H9 (cell line): ENCODE data around the gene LAMB1. TPM values are rescaled to one million over a fixed set of nuclear protein-coding genes. Genes with fewer than 3 reads are reported as not detected.
"Not testable (repeated sequence)": the region's sequence is repeated elsewhere in the genome, so short reads cannot be mapped to it uniquely, and the experiment has no call there.

Experiments
- DNase-seq: peaks from one replicate; pipeline ENCODE4 v3.0.0-alpha.2; 2017
- H2AFZ ChIP-seq: one replicate; pipeline ENCODE4 v1.6.1; 2013; ENCODE audit warnings: mild to moderate bottlenecking, low read length, control low read depth, moderate library complexity
- H2AK5ac ChIP-seq: 2 replicates; pipeline ENCODE4 v1.6.1; 2013; ENCODE audit warnings: low read length, control low read depth, mixed read lengths; ENCODE audit not compliant: insufficient read length
- H2BK120ac ChIP-seq: one replicate; pipeline ENCODE4 v1.6.1; 2013; ENCODE audit warnings: low read depth, mild to moderate bottlenecking, low read length, control low read depth, inconsistent platforms; ENCODE audit not compliant: poor library complexity, severe bottlenecking
- H2BK12ac ChIP-seq: 2 replicates; pipeline ENCODE4 v1.6.1; 2013; ENCODE audit warnings: low read length, control low read depth, mixed read lengths, low read depth; ENCODE audit not compliant: insufficient read length
- H2BK15ac ChIP-seq: 2 replicates; pipeline ENCODE4 v1.6.1; 2013; ENCODE audit warnings: low read depth, low read length, control low read depth
- H2BK20ac ChIP-seq: one replicate; pipeline ENCODE4 v1.6.1; 2013; ENCODE audit warnings: low read depth, mild to moderate bottlenecking, low read length, control low read depth, inconsistent platforms; ENCODE audit not compliant: poor library complexity, severe bottlenecking
- H2BK5ac ChIP-seq: 2 replicates; pipeline ENCODE4 v1.6.1; 2013; ENCODE audit warnings: low read length, control low read depth, mixed read lengths; ENCODE audit not compliant: insufficient read length
- H3K14ac ChIP-seq: 2 replicates; pipeline ENCODE4 v1.6.1; 2013; ENCODE audit warnings: low read length, control low read depth; ENCODE audit not compliant: insufficient read depth
- H3K18ac ChIP-seq: 2 replicates; pipeline ENCODE4 v1.6.1; 2013; ENCODE audit warnings: low read depth, mild to moderate bottlenecking, mixed read lengths, low read length, control low read depth; ENCODE audit not compliant: insufficient read length
- H3K23ac ChIP-seq: 2 replicates; pipeline ENCODE4 v1.6.1; 2013; ENCODE audit warnings: low read length, control low read depth, mixed read lengths, low read depth; ENCODE audit not compliant: insufficient read length
- H3K23me2 ChIP-seq: 2 replicates; pipeline ENCODE4 v1.6.1; 2013; ENCODE audit warnings: low read depth, mild to moderate bottlenecking, mixed read lengths, low read length, control low read depth; ENCODE audit not compliant: insufficient read length, poor library complexity, severe bottlenecking
- H3K27ac ChIP-seq: 2 replicates; pipeline ENCODE4 v1.5.1; 2013; ENCODE audit warnings: low read length, control low read depth, mixed read lengths, low read depth; ENCODE audit not compliant: insufficient read length
- H3K27me3 ChIP-seq: 2 replicates; pipeline ENCODE4 v1.6.1; 2013; ENCODE audit warnings: low read length, control low read depth, inconsistent platforms; ENCODE audit not compliant: insufficient read depth
- H3K4ac ChIP-seq: 2 replicates; pipeline ENCODE4 v1.6.1; 2013; ENCODE audit warnings: low read depth, mild to moderate bottlenecking, control low read depth, inconsistent platforms, low read length, moderate library complexity
- H3K4me1 ChIP-seq: 2 replicates; pipeline ENCODE4 v1.6.1; 2013; ENCODE audit warnings: low read length, control low read depth, inconsistent platforms; ENCODE audit not compliant: insufficient read depth
- H3K4me2 ChIP-seq: 2 replicates; pipeline ENCODE4 v1.6.1; 2013; ENCODE audit warnings: low read length, control low read depth, mixed read lengths; ENCODE audit not compliant: insufficient read length, insufficient read depth
- H3K56ac ChIP-seq: 2 replicates; pipeline ENCODE4 v1.6.1; 2013; ENCODE audit warnings: low read depth, mild to moderate bottlenecking, mixed read lengths, low read length, control low read depth; ENCODE audit not compliant: insufficient read length
- H3K79me1 ChIP-seq: 2 replicates; pipeline ENCODE4 v1.6.1; 2013; ENCODE audit warnings: low read depth, mild to moderate bottlenecking, moderate library complexity, low read length, control low read depth, inconsistent platforms; ENCODE audit not compliant: insufficient read depth, poor library complexity, severe bottlenecking
- H3K79me2 ChIP-seq: 2 replicates; pipeline ENCODE4 v1.6.1; 2013; ENCODE audit warnings: low read length, control low read depth, inconsistent platforms; ENCODE audit not compliant: insufficient read depth
- H3K9ac ChIP-seq: 2 replicates; pipeline ENCODE4 v1.6.1; 2013; ENCODE audit warnings: low read length, control low read depth, mixed read lengths; ENCODE audit not compliant: insufficient read length; ENCODE audit errors: extremely low read depth
- H3K9me3 ChIP-seq: one replicate; pipeline ENCODE4 v1.6.1; 2013; ENCODE audit warnings: low read depth, low read length, inconsistent platforms; ENCODE audit not compliant: control insufficient read depth
- H3T11ph ChIP-seq: one replicate; pipeline ENCODE4 v1.6.1; 2013; ENCODE audit warnings: mild to moderate bottlenecking, low read length, control low read depth, inconsistent platforms
- H4K20me1 ChIP-seq: one replicate; pipeline ENCODE4 v1.6.1; 2013; ENCODE audit not compliant: control insufficient read depth, insufficient read length, insufficient read depth
- H4K5ac ChIP-seq: 2 replicates; pipeline ENCODE4 v1.6.1; 2013; ENCODE audit warnings: low read depth, mild to moderate bottlenecking, mixed read lengths, low read length, control low read depth; ENCODE audit not compliant: insufficient read length
- H4K8ac ChIP-seq: replicated peaks from 2 replicates; pipeline ENCODE4 v1.6.1; 2013; ENCODE audit warnings: low read length, control low read depth, mixed read lengths, low read depth; ENCODE audit not compliant: insufficient read length
- H4K91ac ChIP-seq: 2 replicates; pipeline ENCODE4 v1.6.1; 2013; ENCODE audit warnings: low read depth, mild to moderate bottlenecking, moderate library complexity, mixed read lengths, low read length, control low read depth; ENCODE audit not compliant: insufficient read length
- H3K27ac Mint-ChIP-seq, 3 experiments: 2 replicates in 2 of 3; 3 replicates in 1 of 3; pipeline ENCODE4 v1.8.0; 2020 to 2021; ENCODE audit warnings: mixed read lengths in 3 of 3, mild to moderate bottlenecking in 1 of 3, moderate library complexity in 1 of 3
- H3K27me3 Mint-ChIP-seq: 2 replicates; pipeline ENCODE4 v1.8.0; 2021; ENCODE audit warnings: low read depth, mild to moderate bottlenecking, moderate library complexity, mixed read lengths
- H3K36me3 Mint-ChIP-seq, 3 experiments: 2 replicates in 2 of 3; 3 replicates in 1 of 3; pipeline ENCODE4 v1.8.0; 2020 to 2021; ENCODE audit warnings: low read depth in 3 of 3, mixed read lengths in 3 of 3; ENCODE audit not compliant: insufficient read depth in 1 of 3
- H3K4me1 Mint-ChIP-seq, 2 experiments: 2 replicates each; pipeline ENCODE4 v1.8.0; 2020; ENCODE audit warnings: mixed read lengths in 2 of 2
- H3K4me3 Mint-ChIP-seq, 2 experiments: 2 replicates in 1 of 2; 3 replicates in 1 of 2; pipeline ENCODE4 v1.8.0; 2020 to 2021; ENCODE audit warnings: mild to moderate bottlenecking in 2 of 2, mixed read lengths in 2 of 2, moderate library complexity in 1 of 2
- H3K9me3 Mint-ChIP-seq, 2 experiments: 2 replicates in 1 of 2; 3 replicates in 1 of 2; pipeline ENCODE4 v1.8.0; 2020; ENCODE audit warnings: mild to moderate bottlenecking in 2 of 2, mixed read lengths in 2 of 2, moderate library complexity in 1 of 2
- WGBS: extraction: QIAGEN DNeasy Blood & Tissue Kit; methylation state at CpG from one replicate; pipeline ENCODE4 v1.1.7; 2013; ENCODE audit warnings: missing lambda C conversion rate, low lambda C conversion rate, mixed read lengths; ENCODE audit not compliant: insufficient read length; ENCODE audit errors: extremely low coverage; 5-methylcytosine and 5-hydroxymethylcytosine counted together
- total RNA-seq: library from RNA; stranded (reverse); gene quantifications from 2 replicates; pipeline ENCODE4 v1.2.1, GENCODE V29; 2021
- TF ChIP-seq, protein P1 (sequence below): fragments of 200-600 bp; sonication (generic); conservative IDR thresholded peaks from 3 replicates; pipeline ENCODE4 v1.8.0; 2021; ENCODE audit warnings: antibody characterized with exemption, mild to moderate bottlenecking

Gene LAMB1
- total RNA-seq, 1 experiment from 2014 or later = 75.8 TPM

DNA sequence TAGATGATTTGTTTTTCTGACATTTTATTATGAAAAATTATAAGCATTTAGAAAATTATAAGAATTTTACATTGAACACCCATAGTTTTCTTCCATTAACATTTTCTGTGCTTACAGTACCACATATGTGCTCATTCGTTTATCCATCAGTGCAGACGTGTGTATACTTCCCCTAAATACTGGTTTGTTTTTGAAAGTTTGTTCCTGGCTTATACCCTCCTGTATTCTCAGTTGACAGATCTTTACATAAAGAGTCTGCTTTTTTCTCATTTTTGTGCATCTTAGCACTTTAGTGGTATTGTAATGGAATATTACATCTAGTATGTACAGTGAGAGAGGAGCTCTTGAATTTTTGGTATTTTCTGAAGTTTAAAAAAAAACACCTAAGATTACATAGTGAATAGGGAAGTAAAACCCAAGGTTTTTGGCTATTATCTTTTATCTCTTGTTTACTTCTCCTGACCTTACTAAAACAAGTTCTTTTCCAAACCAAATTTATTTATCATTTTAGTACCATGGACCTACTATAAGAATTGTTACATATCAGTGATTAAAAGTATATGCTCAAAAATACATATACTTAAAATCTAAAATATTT is 103.9 kb downstream of the LAMB1 start:
- H3K79me2 ChIP-seq = no peaks in the 10 kb centered on the region; the same call in 1 of the 2 replicates
- H3K23ac ChIP-seq = no peak overlapping the region
- TF ChIP-seq, protein P1, sequence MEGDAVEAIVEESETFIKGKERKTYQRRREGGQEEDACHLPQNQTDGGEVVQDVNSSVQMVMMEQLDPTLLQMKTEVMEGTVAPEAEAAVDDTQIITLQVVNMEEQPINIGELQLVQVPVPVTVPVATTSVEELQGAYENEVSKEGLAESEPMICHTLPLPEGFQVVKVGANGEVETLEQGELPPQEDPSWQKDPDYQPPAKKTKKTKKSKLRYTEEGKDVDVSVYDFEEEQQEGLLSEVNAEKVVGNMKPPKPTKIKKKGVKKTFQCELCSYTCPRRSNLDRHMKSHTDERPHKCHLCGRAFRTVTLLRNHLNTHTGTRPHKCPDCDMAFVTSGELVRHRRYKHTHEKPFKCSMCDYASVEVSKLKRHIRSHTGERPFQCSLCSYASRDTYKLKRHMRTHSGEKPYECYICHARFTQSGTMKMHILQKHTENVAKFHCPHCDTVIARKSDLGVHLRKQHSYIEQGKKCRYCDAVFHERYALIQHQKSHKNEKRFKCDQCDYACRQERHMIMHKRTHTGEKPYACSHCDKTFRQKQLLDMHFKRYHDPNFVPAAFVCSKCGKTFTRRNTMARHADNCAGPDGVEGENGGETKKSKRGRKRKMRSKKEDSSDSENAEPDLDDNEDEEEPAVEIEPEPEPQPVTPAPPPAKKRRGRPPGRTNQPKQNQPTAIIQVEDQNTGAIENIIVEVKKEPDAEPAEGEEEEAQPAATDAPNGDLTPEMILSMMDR = no peak
- no peak overlapping the region for H3T11ph ChIP-seq
- no peaks in the 10 kb centered on the region for H4K20me1 ChIP-seq
- no peak overlapping the region for H4K91ac ChIP-seq
- H3K9me3 ChIP-seq = no peaks in the 10 kb centered on the region
- Mint-ChIP-seq H3K4me3 (no peak overlapping the region), H3K9me3 (no peaks in the 10 kb centered on the region), H3K27ac (0 out of 7 replicates have a peak overlapping the region, but pooled peaks of 1 of the 3 experiments have one; percentile 12), H3K27me3 (no peaks in the 10 kb centered on the region), H3K4me1 (peaks cover 14 to 19% of the 10 kb centered on the region in 2 experiments), H3K36me3 (peaks cover 8 to 52% (median 34%) of the 10 kb centered on the region in 3 experiments; a peak in 5 of 7 replicates)
- H3K14ac ChIP-seq = no peak overlapping the region
- H3K4me1 ChIP-seq = no peaks in the 10 kb centered on the region
- no peak overlapping the region for H3K4me2 ChIP-seq
- no peak overlapping the region for H4K8ac ChIP-seq
- peaks cover 6% of the 10 kb centered on the region for H3K79me1 ChIP-seq
- no peak overlapping the region for H2AK5ac ChIP-seq
- H3K9ac ChIP-seq = no peak overlapping the region
- no peaks in the 10 kb centered on the region for H3K27me3 ChIP-seq
- H2BK15ac ChIP-seq = no peak overlapping the region
- no peak overlapping the region for H3K4ac ChIP-seq
- no peaks in the 10 kb centered on the region for H3K23me2 ChIP-seq
- H2BK12ac ChIP-seq = no peak overlapping the region
- H3K27ac ChIP-seq = no peak overlapping the region
- no peak overlapping the region for H2BK120ac ChIP-seq
- WGBS = no CpG with 5 or more reads among the region's 2 CpGs
- H2BK20ac ChIP-seq = no peak overlapping the region
- H3K18ac ChIP-seq = no peak overlapping the region
- H2AFZ ChIP-seq = no peak overlapping the region
- DNase-seq = no peak
- H4K5ac ChIP-seq = no peak overlapping the region
- no peak overlapping the region for H2BK5ac ChIP-seq
- H3K56ac ChIP-seq = no peak overlapping the region

DNA sequence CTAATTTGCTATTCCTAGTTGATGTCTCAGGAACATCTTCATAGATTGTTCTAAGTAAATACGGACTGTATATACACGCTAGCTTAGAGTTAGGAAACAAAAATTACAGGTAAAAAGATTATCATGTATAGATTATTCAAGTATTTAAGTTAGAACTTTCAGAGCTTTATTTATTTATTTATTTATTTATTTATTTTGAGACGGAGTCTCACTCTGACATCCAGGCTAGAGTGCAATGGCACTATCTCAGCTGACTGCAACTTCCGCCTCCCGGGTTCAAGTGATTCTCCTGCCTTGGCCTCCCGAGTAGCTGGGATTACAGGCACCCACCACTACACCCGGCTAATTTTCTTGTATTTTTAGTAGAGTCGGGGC is 110.6 kb downstream of the LAMB1 start:
- not testable (repeated sequence) for H2AK5ac ChIP-seq, H2BK12ac ChIP-seq, H2BK20ac ChIP-seq, H3K79me1 ChIP-seq, H3K27me3 Mint-ChIP-seq, H3K4me1 ChIP-seq, H3K27me3 ChIP-seq, H3K14ac ChIP-seq, H3K23ac ChIP-seq, H2AFZ ChIP-seq, H3K9ac ChIP-seq, H4K20me1 ChIP-seq, H2BK120ac ChIP-seq, H2BK5ac ChIP-seq, H3K9me3 ChIP-seq, H3K23me2 ChIP-seq, H3K56ac ChIP-seq, H3K18ac ChIP-seq, H2BK15ac ChIP-seq, H4K8ac ChIP-seq, H3K79me2 ChIP-seq, H3K27ac ChIP-seq, H3K27ac Mint-ChIP-seq, H4K5ac ChIP-seq, H3K4ac ChIP-seq, H4K91ac ChIP-seq, H3K9me3 Mint-ChIP-seq, H3T11ph ChIP-seq, DNase-seq
- Mint-ChIP-seq H3K4me1 (peaks cover 15 to 16% of the 10 kb centered on the region in 2 experiments), H3K36me3 (peaks cover 6 to 37% (median 31%) of the 10 kb centered on the region in 3 experiments; a peak in 6 of 7 replicates), H3K4me3 (peak overlapping the region; percentile 94 to 99)
- WGBS = no CpG with 5 or more reads among the region's 8 CpGs
- peak overlapping the region; percentile 96 for H3K4me2 ChIP-seq
